GM11168 (cell line): Measurements from ENCODE around the gene IQCH.

Experiments used
- in situ Hi-C: fragments of 300-500 bp; cut with MboI; formaldehyde crosslinking; loops from one replicate; pipeline ENCODE4 v1.12.0; 2022; ENCODE audit warnings: low sequenced_read_pairs; ENCODE audit not compliant: unreplicated experiment

Gene IQCH

DNA sequence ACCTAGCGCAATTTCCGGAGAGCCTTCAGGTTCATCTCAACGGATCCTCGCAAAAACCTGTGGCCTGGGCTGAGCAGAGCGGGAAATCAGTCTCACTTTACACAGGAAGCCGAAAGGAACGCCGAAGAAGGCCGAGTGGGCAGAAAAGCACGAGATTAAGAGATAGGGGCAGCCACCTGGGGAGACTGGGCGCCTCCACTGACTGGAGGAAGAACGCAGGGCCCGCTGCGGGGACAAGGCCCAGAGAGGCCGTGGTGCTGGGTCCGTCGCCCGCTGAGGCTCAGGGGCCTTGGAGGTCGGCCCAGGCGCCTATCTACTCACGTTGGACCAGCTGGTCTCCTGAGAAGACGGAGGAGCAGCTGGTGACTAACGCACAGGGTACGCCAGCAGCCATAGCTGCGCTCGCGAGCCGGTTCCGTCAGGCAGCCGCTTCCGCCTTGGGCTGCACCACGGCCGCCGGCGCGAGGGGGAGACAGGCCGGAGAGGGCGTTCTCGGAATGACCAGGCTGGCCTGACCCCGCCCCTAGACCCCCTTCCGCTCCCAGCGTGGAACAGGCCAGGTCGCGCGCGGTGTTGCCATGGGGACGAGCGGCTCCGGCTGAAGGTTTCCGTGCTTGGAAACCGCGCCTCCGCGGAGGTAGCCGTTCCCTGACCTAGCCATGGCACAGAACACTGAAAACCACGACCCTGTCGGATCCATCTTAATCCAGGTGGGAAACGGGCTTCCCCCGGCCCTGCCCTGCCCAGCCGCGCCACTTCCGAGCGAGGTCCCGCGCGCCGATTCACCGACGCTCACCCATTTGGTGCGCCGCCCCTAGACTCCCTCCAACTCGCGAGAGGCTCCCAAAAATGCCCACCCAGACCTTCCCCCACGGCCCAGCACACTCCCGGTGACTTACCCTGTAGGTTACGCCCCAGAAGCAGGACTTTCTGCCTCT is at the start of gene IQCH, which contains the start of gene AAGAB:
Gene IQCH (plus strand): TSS at position 549 of the 938 bp plus-strand sequence. CDS start 111 bp downstream, at position 660.
Gene AAGAB (minus strand): TSS at position 424 of the 938 bp plus-strand sequence. CDS start 30 bp downstream, at position 394.
- in situ Hi-C loops = no loop called here

DNA sequence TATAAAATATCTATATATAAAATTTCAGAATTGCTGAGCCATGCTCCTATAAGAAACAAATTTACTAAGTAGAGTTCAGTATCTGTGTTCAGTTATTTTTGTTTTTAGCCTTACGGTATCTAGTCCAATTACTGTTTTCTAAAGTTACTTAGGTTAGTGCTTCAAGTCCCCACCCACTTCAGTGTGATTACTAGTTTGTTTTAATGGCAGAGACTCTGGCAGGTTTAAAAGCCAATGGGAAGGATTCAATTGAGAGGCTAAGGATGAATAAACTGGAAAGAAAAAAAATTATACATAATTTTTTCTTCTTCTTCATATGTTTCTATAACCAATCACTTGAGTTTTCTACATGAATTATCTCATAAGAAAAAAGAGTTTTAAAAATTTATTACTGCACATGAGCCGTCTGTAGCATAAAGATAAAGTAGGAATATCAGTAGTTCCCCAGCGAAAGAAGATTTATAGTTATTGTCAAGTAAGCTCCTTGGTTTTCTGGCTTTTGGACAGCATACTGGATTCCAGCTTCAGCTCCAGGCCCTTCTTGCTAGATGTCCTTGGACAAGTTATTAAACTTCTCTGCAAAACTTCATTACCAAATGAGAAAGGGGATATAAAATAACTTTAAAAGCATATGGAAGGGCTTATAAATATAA is 46.9 kb upstream of the IQCH start:
- in situ Hi-C loops = no loop called here

DNA sequence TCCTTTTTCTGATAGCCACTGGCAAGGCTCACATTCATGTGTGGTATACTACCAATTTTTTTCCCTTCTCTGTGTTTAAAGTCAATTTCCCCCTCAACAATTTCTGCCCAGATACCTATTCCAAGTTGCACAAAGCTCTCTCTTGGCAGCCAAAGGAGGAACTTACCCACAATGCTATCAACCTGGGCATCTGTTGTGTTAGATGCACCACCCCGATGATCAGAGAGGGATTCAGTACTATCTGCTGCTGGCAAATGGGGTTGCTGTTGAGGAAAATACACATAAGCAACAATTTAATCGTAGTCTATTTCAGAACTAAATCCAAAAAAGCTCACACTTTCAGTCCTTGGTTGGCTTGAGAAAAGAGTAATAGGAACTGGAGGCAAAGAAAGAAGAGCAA is 46.2 kb upstream of the IQCH start:
- in situ Hi-C loops = no loop called here

DNA sequence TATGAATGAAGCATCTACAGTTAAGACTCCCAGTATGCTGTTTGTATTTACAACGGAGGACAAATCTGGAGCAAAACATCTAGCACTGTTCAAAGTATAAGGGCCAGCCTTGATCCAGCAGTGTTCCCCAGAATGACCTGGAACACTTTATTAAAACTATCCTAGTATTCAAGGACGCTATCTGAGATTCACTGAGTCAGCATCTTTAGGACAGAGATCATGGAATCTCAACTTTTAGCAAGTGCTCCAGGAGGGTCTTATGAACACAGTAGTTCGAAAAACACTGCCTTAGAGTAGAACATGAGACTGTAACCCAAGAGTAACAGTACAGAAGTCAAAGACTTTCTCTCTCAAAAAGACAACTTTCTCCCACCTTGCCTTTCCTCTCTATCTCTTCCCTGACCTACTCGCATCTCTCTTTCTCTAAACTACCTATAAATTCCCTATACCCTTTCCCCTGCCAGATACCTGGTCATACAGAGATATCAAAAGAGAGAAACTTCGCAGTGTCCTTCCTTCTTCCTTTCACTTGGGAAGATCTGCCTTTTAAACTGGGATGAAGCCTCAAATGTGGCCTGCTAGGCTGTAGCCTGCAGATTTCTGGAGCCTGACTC is 43.9 kb upstream of the IQCH start:
- in situ Hi-C loops = no loop called here

DNA sequence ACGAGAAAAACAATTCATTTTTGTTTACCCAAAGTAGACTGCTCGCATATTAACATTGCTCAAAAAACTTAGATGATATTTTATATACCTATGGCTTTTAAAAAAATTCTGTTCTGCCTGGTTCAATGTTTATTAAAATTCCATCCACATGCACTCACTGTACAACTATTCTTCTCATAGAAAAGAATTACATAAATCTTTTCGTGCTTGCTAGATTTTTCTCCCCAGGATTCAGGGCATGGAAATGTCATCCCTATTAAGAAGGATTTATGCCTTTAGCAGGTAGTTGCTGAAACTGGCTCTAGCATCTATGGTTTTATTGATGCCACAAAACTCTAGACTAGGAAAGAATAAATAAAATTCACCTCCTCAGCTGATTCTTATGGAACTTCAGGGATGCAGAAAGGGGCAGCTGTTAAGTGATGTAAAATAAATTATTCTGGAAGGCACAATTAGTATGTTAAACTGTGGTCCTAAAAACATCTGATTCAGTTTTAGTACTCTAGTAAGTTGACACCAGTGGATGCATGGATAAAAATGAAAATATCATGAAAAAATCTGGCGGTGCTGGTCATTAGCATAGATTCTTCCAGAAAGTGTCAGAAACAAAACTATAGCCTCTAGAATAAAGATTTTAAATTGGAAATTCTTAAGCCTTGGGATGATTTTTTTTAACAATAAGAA is 41.8 kb upstream of the IQCH start:
- in situ Hi-C loops = no loop called here

DNA sequence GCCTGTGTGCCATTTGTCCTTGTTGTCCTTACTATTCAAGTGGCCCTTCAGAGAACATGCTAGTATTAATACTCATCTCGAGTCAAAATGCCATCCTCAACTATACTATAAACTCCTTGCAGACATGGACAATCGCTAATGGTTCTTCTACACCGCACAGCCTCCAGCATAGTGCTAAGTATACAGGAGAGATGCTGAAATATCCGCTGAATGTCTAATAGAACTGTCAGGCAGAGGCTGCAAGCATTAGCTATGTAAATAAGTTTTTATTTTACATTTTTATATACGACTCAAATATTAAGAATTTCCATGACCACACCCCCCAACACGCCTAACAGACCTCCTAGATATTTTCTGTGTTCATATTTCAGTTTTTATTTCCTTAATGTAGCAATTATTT is 39.5 kb upstream of the IQCH start:
- in situ Hi-C loops = no loop called here

- in situ Hi-C loops = no loop called here
Observed at GRCh38 chr15:67216859-67217258, 37.7 kb upstream of the IQCH start.

DNA sequence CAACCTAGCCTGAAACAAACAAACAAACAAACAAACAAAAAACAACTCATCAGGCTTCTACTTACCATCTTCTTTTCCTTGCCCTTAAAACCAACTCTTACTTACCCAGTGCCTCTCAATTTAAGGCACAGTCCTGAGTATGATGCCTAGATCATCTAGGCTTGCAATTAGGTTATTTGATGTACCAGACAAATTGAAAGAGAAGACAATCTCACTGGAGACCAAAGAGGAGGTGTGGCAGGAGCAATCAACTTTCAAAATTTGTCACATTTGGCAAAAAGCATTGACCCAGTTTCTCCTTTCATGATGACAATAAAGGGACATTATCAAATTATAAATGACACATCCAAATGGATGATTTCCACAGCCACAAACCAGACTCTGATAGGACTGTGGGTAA is 36.2 kb upstream of the IQCH start:
- in situ Hi-C loops = no loop called here

DNA sequence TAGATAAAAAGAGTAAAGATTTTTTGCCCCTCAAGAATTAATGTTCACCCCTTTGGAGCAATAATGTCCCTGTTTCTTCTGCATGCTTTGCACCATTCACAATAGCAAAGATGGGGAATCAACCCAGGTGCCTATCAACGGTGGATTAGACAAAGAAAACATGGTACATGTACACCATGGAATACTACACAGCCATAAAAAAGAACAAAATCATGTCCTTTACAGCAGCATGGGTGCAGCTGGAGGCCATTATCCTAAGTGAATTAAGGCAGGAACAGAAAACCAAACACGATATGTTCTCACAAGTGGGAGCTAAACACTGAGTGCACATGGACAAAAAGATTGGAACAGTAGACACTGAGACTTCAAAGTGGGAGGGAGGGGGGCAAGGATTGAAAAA is 35.3 kb upstream of the IQCH start:
- in situ Hi-C loops = no loop called here

- in situ Hi-C loops = no loop called here
Observed at GRCh38 chr15:67224889-67225288, 29.7 kb upstream of the IQCH start.

GRCh38 chr15:67225336-67225735 is 29.2 kb upstream of the IQCH start:
- in situ Hi-C loops = no loop called here

DNA sequence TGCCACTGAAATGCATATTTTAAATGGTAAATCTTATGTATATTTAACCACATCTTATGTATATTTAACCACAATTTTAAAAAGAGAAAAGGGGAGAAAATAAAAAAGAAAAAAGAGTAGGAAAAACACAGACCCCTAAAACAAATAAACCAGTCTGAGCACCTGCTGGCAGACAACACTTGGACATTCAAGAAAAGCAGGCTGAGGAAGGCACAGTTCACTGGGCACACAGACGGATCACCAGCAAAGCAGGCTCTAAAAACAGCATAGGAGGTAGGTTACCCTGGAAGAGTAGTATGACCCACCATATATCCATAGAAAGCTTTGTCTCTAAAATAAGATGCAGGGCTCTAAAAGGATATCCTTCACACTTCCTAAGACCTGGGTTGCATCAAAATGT is 27.2 kb upstream of the IQCH start:
- in situ Hi-C loops = no loop called here

- in situ Hi-C loops = no loop called here
Observed at GRCh38 chr15:67227846-67228245, 26.7 kb upstream of the IQCH start.

DNA sequence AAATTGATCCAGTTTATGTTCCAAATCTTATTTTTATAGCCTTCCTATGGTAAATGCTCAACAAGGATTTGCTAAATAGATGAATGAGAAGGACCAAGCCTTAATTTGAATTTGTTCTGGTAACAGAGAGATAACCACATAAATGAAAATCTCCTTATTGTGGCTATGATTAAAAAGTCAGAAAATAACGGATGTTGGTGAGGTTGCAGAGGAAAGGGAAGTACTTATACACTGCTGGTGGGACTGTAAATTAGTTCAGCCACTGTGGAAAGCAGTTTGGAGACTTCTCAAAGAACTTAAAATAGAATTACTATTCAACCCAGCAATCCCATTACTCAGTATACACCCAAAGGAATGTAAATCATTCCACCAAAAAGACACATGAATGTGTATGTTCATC is 26.3 kb upstream of the IQCH start:
- in situ Hi-C loops = no loop called here

DNA sequence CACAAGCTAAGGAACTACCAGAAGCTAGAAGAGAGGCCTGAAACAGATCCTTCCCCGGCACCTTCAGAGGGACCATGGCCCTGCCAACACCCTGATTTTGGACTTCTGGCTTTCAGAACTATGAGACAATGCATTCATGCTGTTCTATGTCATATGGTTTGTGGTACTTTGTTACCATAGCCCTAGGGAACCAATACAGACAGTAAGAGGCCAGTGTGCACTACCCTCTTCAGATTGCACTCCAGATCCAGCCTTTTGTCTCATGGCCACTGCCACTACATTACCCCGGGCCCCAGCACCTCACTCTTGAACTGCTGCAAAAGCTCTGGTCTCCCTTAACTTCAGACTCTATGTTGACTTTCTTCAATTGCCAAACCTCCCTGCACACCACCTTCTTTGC is 24.1 kb upstream of the IQCH start:
- in situ Hi-C loops = no loop called here

GRCh38 chr15:67232591-67232990 is 22.0 kb upstream of the IQCH start:
- in situ Hi-C loops = no loop called here

DNA sequence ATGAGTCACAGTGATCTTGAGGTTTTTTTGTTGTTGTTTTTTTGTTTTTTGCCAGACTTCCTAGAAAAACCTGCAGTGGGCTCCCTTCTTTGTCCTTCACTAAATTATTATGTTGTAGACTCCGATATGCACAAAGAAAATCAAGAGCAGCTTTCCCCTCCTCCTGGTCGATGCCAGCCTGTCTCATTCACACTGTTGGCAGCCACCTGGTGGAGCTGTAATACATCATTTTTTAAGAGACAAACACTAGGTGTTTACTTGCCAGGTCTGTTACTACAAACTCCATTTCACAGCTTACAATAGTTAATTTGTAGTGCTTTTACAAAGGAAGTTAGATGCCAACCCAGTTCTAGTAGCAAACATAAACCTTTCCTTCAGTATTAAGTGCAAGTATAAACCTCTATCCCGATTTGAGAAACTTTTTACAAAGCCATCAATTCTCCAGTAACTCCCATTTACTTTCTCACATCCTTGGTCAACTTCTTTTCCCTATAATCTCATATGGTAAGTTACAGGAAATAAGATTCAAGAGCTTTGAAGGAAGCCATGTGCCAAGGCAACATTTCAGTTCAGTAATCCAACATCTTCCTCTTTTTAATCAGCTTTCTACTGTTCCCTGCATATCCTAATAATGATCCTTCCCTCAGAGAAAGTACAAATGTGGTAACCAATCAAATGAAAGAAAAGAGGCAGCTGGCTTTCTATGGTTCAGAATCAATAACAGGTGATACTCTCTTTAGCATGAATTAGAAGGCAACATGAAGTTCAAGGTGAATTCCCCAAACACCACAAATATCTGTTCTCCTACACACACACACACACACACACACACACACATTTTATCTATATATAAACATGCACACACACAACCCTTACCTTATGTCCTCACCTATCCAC is 14.1 kb upstream of the IQCH start:
- in situ Hi-C loops = no loop called here

GRCh38 chr15:67241132-67241855 is 13.3 kb upstream of the IQCH start:
- in situ Hi-C loops = no loop called here

DNA sequence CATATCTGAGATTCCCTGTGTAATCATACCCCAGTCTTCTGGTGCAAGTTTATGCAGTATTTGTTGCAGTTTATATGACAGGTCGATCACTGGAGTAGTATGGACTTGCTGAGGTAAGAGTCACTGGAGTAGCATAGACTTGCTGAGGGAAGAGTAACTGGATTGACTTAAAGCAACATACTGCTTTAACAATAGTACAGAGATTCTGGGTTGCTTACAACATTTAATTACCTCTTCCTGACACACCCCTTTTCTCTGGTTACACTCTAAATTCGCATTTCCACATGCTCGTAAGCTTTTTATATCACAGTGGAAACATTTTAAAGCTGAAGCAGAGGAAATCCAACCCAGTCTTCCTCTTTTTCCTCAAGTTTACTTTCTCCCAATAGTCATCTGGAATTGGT is 11.9 kb upstream of the IQCH start:
- in situ Hi-C loops = no loop called here
